ENCODE results near the gene MGLL.

DNA sequence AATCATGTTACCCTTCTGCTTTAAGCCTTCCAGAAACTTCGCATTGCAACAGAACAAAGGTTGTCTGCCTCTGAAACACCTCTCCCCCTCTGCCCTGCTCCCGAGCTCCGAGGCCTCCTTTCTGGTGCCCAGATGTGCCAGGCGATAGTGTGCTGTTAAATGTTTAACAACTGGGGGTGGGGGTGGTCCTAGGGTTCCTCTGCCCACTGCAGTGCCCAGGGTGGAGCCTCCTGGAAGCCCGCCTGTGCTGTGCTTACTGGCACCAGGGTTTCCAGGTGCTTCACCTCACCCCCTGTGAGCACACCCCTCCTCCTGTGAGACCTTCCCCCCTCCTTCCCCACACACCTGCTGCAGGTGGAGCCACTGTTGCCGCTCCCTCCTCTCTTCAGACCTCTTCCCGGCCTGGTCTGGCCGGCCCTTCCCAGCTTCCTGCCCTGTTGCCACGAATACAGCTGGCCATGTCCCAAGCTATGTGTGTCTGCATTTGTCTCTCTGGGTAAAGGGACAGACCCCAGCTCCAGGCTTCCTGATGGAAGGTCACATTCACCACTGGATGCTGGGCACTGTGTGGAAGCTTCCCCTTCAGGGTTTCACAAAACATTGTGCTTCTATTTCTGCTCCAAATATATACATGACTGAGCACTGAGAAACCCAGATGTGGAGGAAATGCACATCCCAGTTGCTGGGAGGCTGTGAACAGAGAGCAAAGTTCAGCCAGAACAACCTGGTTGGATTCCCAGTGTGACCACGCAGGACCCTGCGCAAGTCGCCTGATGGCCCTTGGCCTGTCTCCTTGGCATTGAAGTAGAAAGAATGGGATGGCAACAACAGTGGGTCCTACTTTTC is 37.2 kb downstream of the MGLL start:
- TF ChIP-seq, protein P1, sequence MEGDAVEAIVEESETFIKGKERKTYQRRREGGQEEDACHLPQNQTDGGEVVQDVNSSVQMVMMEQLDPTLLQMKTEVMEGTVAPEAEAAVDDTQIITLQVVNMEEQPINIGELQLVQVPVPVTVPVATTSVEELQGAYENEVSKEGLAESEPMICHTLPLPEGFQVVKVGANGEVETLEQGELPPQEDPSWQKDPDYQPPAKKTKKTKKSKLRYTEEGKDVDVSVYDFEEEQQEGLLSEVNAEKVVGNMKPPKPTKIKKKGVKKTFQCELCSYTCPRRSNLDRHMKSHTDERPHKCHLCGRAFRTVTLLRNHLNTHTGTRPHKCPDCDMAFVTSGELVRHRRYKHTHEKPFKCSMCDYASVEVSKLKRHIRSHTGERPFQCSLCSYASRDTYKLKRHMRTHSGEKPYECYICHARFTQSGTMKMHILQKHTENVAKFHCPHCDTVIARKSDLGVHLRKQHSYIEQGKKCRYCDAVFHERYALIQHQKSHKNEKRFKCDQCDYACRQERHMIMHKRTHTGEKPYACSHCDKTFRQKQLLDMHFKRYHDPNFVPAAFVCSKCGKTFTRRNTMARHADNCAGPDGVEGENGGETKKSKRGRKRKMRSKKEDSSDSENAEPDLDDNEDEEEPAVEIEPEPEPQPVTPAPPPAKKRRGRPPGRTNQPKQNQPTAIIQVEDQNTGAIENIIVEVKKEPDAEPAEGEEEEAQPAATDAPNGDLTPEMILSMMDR (IDR thresholded peaks at IDR 0.05), result no peak
- no peak for TF ChIP-seq POLR2A (IDR thresholded peaks at IDR 0.05)
